Measurements from ENCODE around the gene CREB3. TPM values are rescaled to one million over a fixed set of nuclear protein-coding genes. Genes with fewer than 3 reads are reported as not detected.

CREB3 gene
- polyA plus RNA-seq, 1 donor from 2014 or later = 88.4 TPM

GRCh38 chr9:35767458-35767857, 35.0 kb downstream of the CREB3 start:
- H3K9me3 ChIP-seq (ENCODE audit: low read length) = no peaks in the 10 kb centered on the region
- H3K9me2 ChIP-seq (ENCODE audit: insufficient read depth, low read length) = no peaks in the 10 kb centered on the region
- H3K4me3 ChIP-seq (ENCODE audit: low read length) = no peak overlapping the region
- peaks cover 3% of the 10 kb centered on the region for H3K79me2 ChIP-seq (replicated peaks; ENCODE audit: insufficient read depth, low read length)
- no peaks in the 10 kb centered on the region for H3K36me3 ChIP-seq (ENCODE audit: insufficient read depth, low read length)
- TF ChIP-seq TAF1 (IDR thresholded peaks at IDR 0.05; ENCODE audit: low read depth) = no peak
- TF ChIP-seq EP300 (conservative IDR thresholded peaks at IDR 0.05; ENCODE audit: poor library complexity, severe bottlenecking) = no peak
- no peak for TF ChIP-seq REST (IDR thresholded peaks at IDR 0.05; ENCODE audit: borderline replicate concordance)
- TF ChIP-seq EZH2 (IDR thresholded peaks at IDR 0.05; ENCODE audit: borderline replicate concordance, insufficient read depth, low read length, poor library complexity, severe bottlenecking) = no peak
- TF ChIP-seq SMC3 (conservative IDR thresholded peaks at IDR 0.05; ENCODE audit: poor library complexity) = no peak
- no peak for TF ChIP-seq POLR2AphosphoS5 (IDR thresholded peaks at IDR 0.05)
- TF ChIP-seq MXI1 (conservative IDR thresholded peaks at IDR 0.05; ENCODE audit: poor library complexity, severe bottlenecking) = no peak
- H3F3A ChIP-seq (ENCODE audit: insufficient read depth, low read length, poor library complexity, severe bottlenecking) = no peaks in the 10 kb centered on the region
- H3K27me3 ChIP-seq (ENCODE audit: insufficient read depth, low read depth, low read length) = no peaks in the 10 kb centered on the region
- no peaks in the 10 kb centered on the region for H4K20me1 ChIP-seq (ENCODE audit: insufficient read depth)
- H2AFZ ChIP-seq (ENCODE audit: low read depth, low read length) = no peak overlapping the region
- no peak overlapping the region for H3K9ac ChIP-seq (ENCODE audit: low read length)
- no peak overlapping the region for H3K4me2 ChIP-seq (ENCODE audit: low read length)
- no peak overlapping the region for H3K27ac ChIP-seq (ENCODE audit: low read length)

GRCh38 chr9:35769763-35770162, 37.3 kb downstream of the CREB3 start:
- Histone ChIP-seq H3K27ac (ENCODE audit: low read length) (no peak overlapping the region), H4K20me1 (ENCODE audit: insufficient read depth) (no peaks in the 10 kb centered on the region), H3K9me2 (ENCODE audit: insufficient read depth, low read length) (no peaks in the 10 kb centered on the region), H3K27me3 (ENCODE audit: insufficient read depth, low read depth, low read length) (no peaks in the 10 kb centered on the region), H3K4me2 (ENCODE audit: low read length) (no peak overlapping the region), H2AFZ (ENCODE audit: low read depth, low read length) (no peak overlapping the region), H3K4me3 (ENCODE audit: low read length) (no peak overlapping the region), H3K36me3 (ENCODE audit: insufficient read depth, low read length) (no peaks in the 10 kb centered on the region), H3K9me3 (ENCODE audit: low read length) (no peaks in the 10 kb centered on the region), H3K79me2 (replicated peaks; ENCODE audit: insufficient read depth, low read length) (peaks cover 3% of the 10 kb centered on the region), H3F3A (ENCODE audit: insufficient read depth, low read length, poor library complexity, severe bottlenecking) (no peaks in the 10 kb centered on the region), H3K9ac (ENCODE audit: low read length) (no peak overlapping the region)
- TF ChIP-seq REST (IDR thresholded peaks at IDR 0.05; ENCODE audit: borderline replicate concordance) (no peak), POLR2AphosphoS5 (IDR thresholded peaks at IDR 0.05) (no peak), EP300 (conservative IDR thresholded peaks at IDR 0.05; ENCODE audit: poor library complexity, severe bottlenecking) (no peak), CTCF (IDR thresholded peaks at IDR 0.05; ENCODE audit: poor library complexity, severe bottlenecking) (no peak), EZH2 (IDR thresholded peaks at IDR 0.05; ENCODE audit: borderline replicate concordance, insufficient read depth, low read length, poor library complexity, severe bottlenecking) (no peak), TAF1 (IDR thresholded peaks at IDR 0.05; ENCODE audit: low read depth) (no peak), RAD21 (conservative IDR thresholded peaks at IDR 0.05) (no peak), MXI1 (conservative IDR thresholded peaks at IDR 0.05; ENCODE audit: poor library complexity, severe bottlenecking) (no peak)

Data from neural cell (in vitro differentiated cells).